ENCODE data around the gene ARID1A. TPM values are rescaled to one million over a fixed set of nuclear protein-coding genes. Genes with fewer than 3 reads are reported as not detected.
"Not testable (repeated sequence)": the region's sequence is repeated elsewhere in the genome, so short reads cannot be mapped to it uniquely, and the experiment has no call there.

ARID1A gene
- total RNA-seq, 2 experiments from 2014 or later: 73.1 to 112 TPM

GRCh38 chr1:26706315-26706714, 10.5 kb downstream of the ARID1A start:
- no peaks in the 10 kb centered on the region for H3K9me3 Mint-ChIP-seq (ENCODE audit: low read depth)
- POLR2A ChIA-PET: interaction anchor here (0.8 to 1.2 kb wide), 2 partner anchors 14 to 82 kb away, joined by 3 to 4 read pairs; partner anchors contain the start of gene PIGV
- H3K27me3 Mint-ChIP-seq: no peaks in the 10 kb centered on the region
- peaks cover 51% of the 10 kb centered on the region for H3K36me3 Mint-ChIP-seq (ENCODE audit: low read depth)
- intact Hi-C loops (cut with DNase I, micrococcal nuclease): no loop called here
- H3K4me3 Mint-ChIP-seq: peak overlapping the region; percentile 4
- peaks cover 46% of the 10 kb centered on the region for H3K4me1 Mint-ChIP-seq
- ATAC-seq (no peak), DNase-seq (no peak)
- peak overlapping the region; percentile 55 for H3K27ac Mint-ChIP-seq
- CTCF ChIA-PET: interaction anchor here (1.1 to 1.2 kb wide), 2 partner anchors 16 to 34 kb away, joined by 3 to 5 read pairs; no protein-coding TSS in a partner anchor

DNA sequence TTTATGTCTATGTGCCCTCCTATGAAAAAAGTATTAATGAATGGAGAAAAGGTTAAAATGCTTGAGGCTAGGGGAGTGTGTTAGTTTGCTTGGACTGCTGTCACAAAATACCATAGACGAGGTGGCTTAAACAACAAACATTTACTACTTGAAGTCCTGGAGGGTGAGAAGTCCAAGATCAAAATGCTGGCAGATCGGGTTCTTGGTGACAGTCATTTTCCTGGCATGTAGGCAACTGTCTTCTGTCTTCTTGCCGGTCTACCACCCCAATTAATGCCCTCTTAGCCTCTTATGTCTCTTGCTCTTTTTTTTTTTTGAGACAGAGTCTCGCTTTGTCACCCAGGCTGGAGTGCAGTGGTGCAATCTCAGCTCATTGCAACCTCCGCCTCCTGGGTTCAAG, 15.0 kb downstream of the ARID1A start:
- CTCF ChIA-PET: no interaction called here
- Mint-ChIP-seq H3K4me3 (no peak overlapping the region), H3K36me3 (ENCODE audit: low read depth) (peaks cover 69% of the 10 kb centered on the region), H3K27ac (no peak overlapping the region), H3K4me1 (peaks cover 80% of the 10 kb centered on the region), H3K27me3 (no peaks in the 10 kb centered on the region), H3K9me3 (ENCODE audit: low read depth) (no peaks in the 10 kb centered on the region)
- ATAC-seq (no peak), DNase-seq (no peak)
- intact Hi-C loops (cut with DNase I, micrococcal nuclease): no loop called here
- POLR2A ChIA-PET: no interaction called here

GRCh38 chr1:26711777-26712176, 16.0 kb downstream of the ARID1A start:
- Mint-ChIP-seq H3K27me3 (no peaks in the 10 kb centered on the region), H3K36me3 (ENCODE audit: low read depth) (peaks cover 67% of the 10 kb centered on the region), H3K27ac (peak overlapping the region; percentile 60), H3K4me1 (peaks cover 79% of the 10 kb centered on the region), H3K9me3 (ENCODE audit: low read depth) (no peaks in the 10 kb centered on the region), H3K4me3 (no peak overlapping the region)
- DNase-seq (no peak), ATAC-seq (no peak)
- intact Hi-C loops (cut with DNase I, micrococcal nuclease): no loop called here
- ChIA-PET CTCF (interaction anchor here (1.2 kb wide), 1 partner anchor 8 kb away, joined by 4 read pairs; no protein-coding TSS in a partner anchor), POLR2A (no interaction called here)

- Mint-ChIP-seq H3K27me3 (no peaks in the 10 kb centered on the region), H3K27ac (peak overlapping the region; percentile 42), H3K4me1 (peaks cover 93% of the 10 kb centered on the region), H3K36me3 (ENCODE audit: low read depth) (peaks cover 54% of the 10 kb centered on the region), H3K4me3 (no peak overlapping the region), H3K9me3 (ENCODE audit: low read depth) (no peaks in the 10 kb centered on the region)
- ATAC-seq (no peak), DNase-seq (no peak)
- CTCF ChIA-PET: interaction anchor here (0.6 to 1.5 kb wide), 5 partner anchors 10 to 453 kb away, joined by 3 to 4 read pairs (median 3); no protein-coding TSS in a partner anchor
- intact Hi-C loops (cut with DNase I, micrococcal nuclease): no loop called here
- POLR2A ChIA-PET: interaction anchor here (1.0 to 1.1 kb wide), 2 partner anchors 27 to 71 kb away, joined by 3 to 6 read pairs; partner anchors contain the start of gene PIGV
Measured at GRCh38 chr1:26717017-26717491, 21.2 kb downstream of the ARID1A start.

DNA sequence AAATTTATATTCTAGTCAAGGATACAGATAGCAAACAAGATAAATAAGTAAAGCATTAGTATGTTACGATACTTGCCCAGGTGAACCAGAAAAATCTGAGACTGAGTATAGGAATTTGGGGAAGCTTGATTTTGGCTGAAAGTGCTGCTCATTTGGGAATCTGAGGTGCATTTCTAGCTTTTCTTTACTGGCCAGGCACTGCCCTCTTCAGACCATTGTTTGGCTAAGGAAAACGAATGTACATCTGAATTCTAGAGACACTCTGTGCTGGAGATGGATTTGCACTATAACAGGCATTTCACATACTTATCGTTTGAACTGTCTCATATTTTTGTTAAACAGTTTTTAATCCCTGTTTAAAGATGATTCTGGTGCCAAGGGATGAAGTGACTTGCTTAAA, 23.4 kb downstream of the ARID1A start:
- Mint-ChIP-seq H3K4me1 (peaks cover 93% of the 10 kb centered on the region), H3K4me3 (no peak overlapping the region), H3K36me3 (ENCODE audit: low read depth) (peaks cover 44% of the 10 kb centered on the region), H3K27ac (peak overlapping the region; percentile 17), H3K9me3 (ENCODE audit: low read depth) (no peaks in the 10 kb centered on the region), H3K27me3 (no peaks in the 10 kb centered on the region)
- ChIA-PET CTCF (interaction anchor here (1.1 kb wide), 1 partner anchor 28 kb away, joined by 3 read pairs; no protein-coding TSS in a partner anchor), POLR2A (interaction anchor here (0.7 kb wide), 1 partner anchor 286 kb away, joined by 5 read pairs; no protein-coding TSS in a partner anchor)
- intact Hi-C loops (cut with DNase I, micrococcal nuclease): no loop called here
- no peak for DNase-seq
- no peak for ATAC-seq

DNA sequence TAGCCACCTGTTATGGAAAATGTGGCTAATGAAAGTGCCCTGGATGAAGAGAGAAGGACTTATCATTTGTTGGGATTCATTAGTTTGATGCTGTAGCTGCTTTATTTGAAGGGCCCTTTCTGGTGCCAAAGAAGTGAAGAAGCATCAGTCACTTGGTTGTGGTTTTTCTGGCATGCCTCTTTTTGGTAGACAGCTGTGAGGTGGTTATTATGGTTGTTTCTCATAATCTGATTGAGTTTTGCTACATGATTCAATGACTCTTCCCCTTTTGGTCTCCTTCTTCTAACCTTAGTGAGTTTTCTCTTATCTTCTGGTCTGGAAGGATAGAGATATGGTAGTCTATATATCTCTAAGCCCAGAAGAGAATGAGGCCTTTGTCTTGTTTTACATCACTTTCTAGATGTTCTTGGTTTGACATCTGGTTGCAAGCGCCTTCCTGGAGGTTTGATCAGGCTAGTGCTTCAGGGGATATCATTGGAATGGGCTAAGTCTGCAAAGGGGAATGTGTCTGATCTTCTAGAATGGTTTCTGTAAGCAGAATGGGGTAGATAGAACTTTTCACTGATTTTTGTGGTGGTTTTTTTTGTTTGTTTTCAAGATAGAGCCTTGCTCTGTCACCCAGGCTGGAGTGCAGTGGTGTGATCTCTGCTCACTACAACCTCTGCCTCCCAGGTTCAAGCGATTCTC, 26.0 kb downstream of the ARID1A start:
- Mint-ChIP-seq H3K4me3 (no peak overlapping the region), H3K4me1 (peaks cover 93% of the 10 kb centered on the region), H3K27ac (peak overlapping the region; percentile 87), H3K9me3 (ENCODE audit: low read depth) (no peaks in the 10 kb centered on the region), H3K27me3 (no peaks in the 10 kb centered on the region), H3K36me3 (ENCODE audit: low read depth) (peaks cover 28% of the 10 kb centered on the region)
- peak; percentile 82 for ATAC-seq
- ChIA-PET POLR2A (interaction anchor here (0.6 to 1.2 kb wide), 6 partner anchors 8 to 141 kb away, joined by 3 to 6 read pairs (median 3); no protein-coding TSS in a partner anchor), CTCF (interaction anchor here (1.0 to 1.6 kb wide), 6 partner anchors 12 to 67 kb away, joined by 3 to 4 read pairs (median 3); no protein-coding TSS in a partner anchor)
- intact Hi-C loops (cut with DNase I, micrococcal nuclease): loop anchor here (1.0 to 2.0 kb wide), 5 partner anchors 12 to 24 kb away; no protein-coding TSS in a partner anchor
- DNase-seq: peak; percentile 41

DNA sequence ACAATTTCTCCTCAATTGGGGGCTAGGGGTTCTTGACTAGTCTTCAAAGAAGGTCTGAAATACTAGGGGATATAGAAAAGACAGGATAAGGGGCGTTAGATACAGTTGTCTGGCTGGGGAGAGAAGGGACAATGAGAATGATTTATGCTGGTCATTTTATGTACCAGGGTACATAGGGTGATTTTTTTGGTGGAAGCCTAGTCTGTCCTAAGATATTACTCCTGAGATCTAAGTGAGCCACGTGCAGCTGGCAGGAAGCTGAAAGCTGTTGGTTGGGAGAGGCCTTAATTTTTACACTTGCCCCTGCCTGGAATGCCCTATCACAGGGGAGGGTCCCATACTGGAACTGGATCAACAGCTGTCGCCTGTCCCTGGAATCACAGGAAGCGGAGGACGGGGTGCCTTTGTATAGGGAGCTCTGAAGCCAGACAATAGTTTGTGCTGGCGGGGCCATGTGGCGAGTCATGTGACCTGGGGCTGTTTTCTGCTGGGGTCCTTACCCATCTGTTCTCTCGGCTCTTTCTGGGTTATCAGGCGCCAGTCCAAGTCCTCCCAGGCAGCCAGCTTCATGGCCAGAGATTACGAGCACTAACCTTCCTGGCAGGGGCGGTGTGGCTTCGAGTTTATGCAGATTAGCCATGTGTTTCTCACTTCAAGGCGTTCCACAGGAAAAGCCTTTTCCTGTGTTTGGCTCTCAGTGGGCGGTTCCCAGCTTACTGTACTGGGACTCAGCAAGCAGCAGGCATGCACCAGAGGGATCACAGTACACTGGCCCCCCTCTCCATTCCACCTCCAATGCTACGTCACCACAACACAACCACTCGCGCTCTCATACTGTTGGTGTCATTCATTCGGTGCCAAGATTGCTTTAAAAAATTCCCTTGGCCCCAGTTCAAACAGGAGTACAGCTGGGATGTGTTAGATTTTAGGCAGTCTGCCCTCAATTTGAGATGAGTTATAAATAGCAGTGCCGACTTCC, 27.5 kb downstream of the ARID1A start:
- ChIA-PET CTCF (interaction anchor here (0.6 to 2.6 kb wide), 13 partner anchors 10 to 121 kb away, joined by 3 to 14 read pairs (median 3); partner anchors contain the start of gene PIGV), POLR2A (interaction anchor here (0.6 to 2.3 kb wide), 5 partner anchors 20 to 157 kb away, joined by 3 to 10 read pairs (median 4); no protein-coding TSS in a partner anchor)
- peak; percentile 54 for DNase-seq
- Mint-ChIP-seq H3K27me3 (no peaks in the 10 kb centered on the region), H3K27ac (peak overlapping the region; percentile 82), H3K4me1 (peaks cover 95% of the 10 kb centered on the region), H3K4me3 (peak overlapping the region; percentile 34), H3K9me3 (ENCODE audit: low read depth) (no peaks in the 10 kb centered on the region), H3K36me3 (ENCODE audit: low read depth) (peaks cover 23% of the 10 kb centered on the region)
- intact Hi-C loops (cut with DNase I, micrococcal nuclease): no loop called here
- peak; percentile 50 for ATAC-seq

GRCh38 chr1:26724118-26724517, 28.3 kb downstream of the ARID1A start:
- POLR2A ChIA-PET: interaction anchor here (1.1 to 2.3 kb wide), 3 partner anchors 19 to 32 kb away, joined by 4 to 10 read pairs (median 8); no protein-coding TSS in a partner anchor
- Mint-ChIP-seq H3K9me3 (ENCODE audit: low read depth) (no peaks in the 10 kb centered on the region), H3K27me3 (no peaks in the 10 kb centered on the region), H3K36me3 (ENCODE audit: low read depth) (peaks cover 25% of the 10 kb centered on the region), H3K4me1 (peaks cover 95% of the 10 kb centered on the region), H3K4me3 (no peak overlapping the region), H3K27ac (peak overlapping the region; percentile 82)
- CTCF ChIA-PET: interaction anchor here (0.7 to 2.6 kb wide), 11 partner anchors 9 to 71 kb away, joined by 3 to 14 read pairs (median 3); partner anchors contain the start of gene PIGV
- DNase-seq (no peak), ATAC-seq (no peak)
- intact Hi-C loops (cut with DNase I, micrococcal nuclease): no loop called here

DNA sequence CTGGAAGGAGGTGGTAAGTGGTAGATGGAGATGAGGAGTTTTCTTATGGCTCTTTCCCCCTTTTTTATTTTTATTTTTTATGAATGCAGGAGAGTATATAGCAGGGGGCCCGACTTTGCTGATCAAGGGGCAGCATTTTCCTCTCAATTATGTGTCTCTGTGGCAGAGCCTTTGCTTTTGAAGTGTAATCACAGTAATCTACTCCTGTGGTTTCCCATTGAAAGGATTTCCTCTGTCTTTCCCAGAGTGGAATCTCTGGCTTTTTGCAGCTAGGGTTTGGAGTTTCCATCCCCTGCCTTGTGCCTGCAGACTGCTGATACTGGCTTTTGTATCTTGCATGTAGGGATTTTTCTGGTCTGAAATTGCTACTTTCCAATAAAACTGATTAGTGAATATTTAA, 29.1 kb downstream of the ARID1A start:
- intact Hi-C loops (cut with DNase I, micrococcal nuclease): no loop called here
- CTCF ChIA-PET: interaction anchor here (0.5 to 2.6 kb wide), 8 partner anchors 8 to 515 kb away, joined by 3 to 14 read pairs (median 3); partner anchors contain the start of gene PIGV
- H3K4me3 Mint-ChIP-seq: no peak overlapping the region

GRCh38 chr1:26725904-26726303, 30.1 kb downstream of the ARID1A start:
- H3K27ac Mint-ChIP-seq; ATAC-seq; DNase-seq; H3K27me3 Mint-ChIP-seq; intact Hi-C loops (cut with DNase I, micrococcal nuclease); H3K4me3 Mint-ChIP-seq; H3K9me3 Mint-ChIP-seq (ENCODE audit: low read depth): not testable (repeated sequence)
- CTCF ChIA-PET: interaction anchor here (0.7 kb wide), 1 partner anchor 49 kb away, joined by 5 read pairs; no protein-coding TSS in a partner anchor
- H3K4me1 Mint-ChIP-seq: peaks cover 95% of the 10 kb centered on the region
- POLR2A ChIA-PET: interaction anchor here (0.7 kb wide), 1 partner anchor 27 kb away, joined by 4 read pairs; no protein-coding TSS in a partner anchor
- peaks cover 32% of the 10 kb centered on the region for H3K36me3 Mint-ChIP-seq (ENCODE audit: low read depth)

More for the DNA sequence above, 29.1 kb downstream of the ARID1A start:
- POLR2A ChIA-PET: interaction anchor here (0.7 to 2.3 kb wide), 2 partner anchors 26 to 32 kb away, joined by 4 to 10 read pairs; no protein-coding TSS in a partner anchor
- Mint-ChIP-seq H3K27me3 (no peaks in the 10 kb centered on the region), H3K27ac (peak overlapping the region; percentile 56), H3K4me1 (peaks cover 98% of the 10 kb centered on the region), H3K9me3 (ENCODE audit: low read depth) (no peaks in the 10 kb centered on the region), H3K36me3 (ENCODE audit: low read depth) (peaks cover 28% of the 10 kb centered on the region)
- DNase-seq (no peak), ATAC-seq (no peak)

Measured in activated CD4-positive, alpha-beta T cell treated with anti-CD3 and anti-CD28 coated beads for 36 hours (primary cell).